HG02642 (cell line): ENCODE data around the gene POLR1C.
"Not testable (repeated sequence)": the region's sequence is repeated elsewhere in the genome, so short reads cannot be mapped to it uniquely, and the experiment has no call there.

Experiments
- ATAC-seq: cut with Tn5 transposase; IDR thresholded peaks from one replicate; pipeline ENCODE4 v1.9.1; 2021; ENCODE audit warnings: mild to moderate bottlenecking; ENCODE audit not compliant: unreplicated experiment, poor library complexity

The POLR1C gene

DNA sequence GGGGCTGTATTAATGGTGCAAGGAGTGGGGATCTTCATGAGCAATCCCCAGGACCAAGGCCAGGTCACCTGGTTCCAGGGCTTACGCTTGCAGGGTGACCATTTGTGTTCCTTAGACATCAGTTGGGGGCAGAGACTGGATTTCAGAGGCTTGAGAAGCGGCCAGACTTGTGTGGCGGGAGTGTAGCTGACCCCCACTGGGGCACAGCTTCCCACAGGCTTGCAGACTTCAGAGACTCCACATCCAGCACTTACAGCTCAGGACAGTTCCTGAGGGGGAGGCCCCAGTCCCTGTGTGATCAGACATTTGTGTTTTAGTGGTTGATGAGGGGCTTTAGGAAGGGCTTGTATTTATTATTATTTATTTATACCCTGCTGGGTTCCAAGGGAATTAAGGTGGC, 24.2 kb upstream of the POLR1C start:
- no peak for ATAC-seq

DNA sequence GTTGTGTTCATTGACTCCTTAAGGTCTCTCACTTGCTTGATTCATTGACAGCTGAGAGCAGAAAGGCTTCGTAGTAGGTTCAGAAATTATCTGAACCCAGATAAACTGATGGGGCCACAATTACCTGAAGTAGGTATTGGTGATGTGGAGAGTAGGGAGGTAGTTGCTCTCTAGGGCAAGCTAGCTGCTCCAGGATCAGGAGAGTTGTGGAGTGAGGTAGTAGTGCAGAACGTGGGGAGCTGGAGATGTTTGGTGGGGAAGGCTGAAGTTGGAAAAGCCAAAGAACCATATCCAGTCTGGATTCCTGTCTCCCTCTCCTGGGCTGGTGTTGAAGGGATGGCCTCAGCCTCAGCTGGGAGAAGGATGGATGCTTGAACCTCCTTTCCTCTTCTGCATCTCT, 23.7 kb upstream of the POLR1C start:
- no peak for ATAC-seq

DNA sequence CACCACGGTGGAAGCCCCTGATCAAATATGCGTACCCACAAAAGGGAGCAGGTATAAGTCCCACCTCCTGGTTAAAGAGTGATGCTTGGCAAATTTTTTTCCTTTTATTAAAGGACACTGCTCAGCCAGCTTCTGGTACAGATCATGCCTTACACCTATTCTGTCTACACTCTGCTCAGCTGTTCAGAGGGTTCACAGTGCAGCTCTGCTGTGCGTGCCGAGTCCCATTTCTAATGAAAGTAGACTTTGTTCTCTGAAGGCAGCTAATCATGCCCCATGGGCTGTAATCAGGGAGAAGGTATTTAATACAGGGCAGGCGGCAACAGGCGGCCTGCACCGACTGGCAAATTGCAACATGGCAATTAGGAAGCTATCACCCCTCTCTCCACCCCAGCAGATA, 23.1 kb upstream of the POLR1C start:
- no peak for ATAC-seq

DNA sequence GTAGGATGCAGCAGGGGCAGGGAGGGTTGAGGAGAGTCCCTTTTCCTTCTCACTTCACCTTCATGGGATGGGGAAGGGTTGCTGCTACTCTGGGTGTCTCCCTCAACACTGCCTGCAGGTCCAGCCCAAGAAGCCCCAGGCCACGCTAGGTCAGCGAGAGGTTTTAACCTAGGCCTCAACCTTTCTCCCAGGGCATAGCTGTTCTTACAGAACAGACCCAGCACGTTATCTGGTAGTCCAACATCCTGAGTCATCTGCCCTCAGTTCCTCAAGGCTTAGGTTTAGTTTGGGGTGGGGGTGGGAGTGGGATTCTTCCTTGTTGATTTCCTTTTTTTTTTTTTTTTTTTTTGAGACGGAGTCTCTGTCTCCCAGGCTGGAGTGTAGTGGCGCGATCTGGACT, 22.6 kb upstream of the POLR1C start:
- ATAC-seq: no peak

DNA sequence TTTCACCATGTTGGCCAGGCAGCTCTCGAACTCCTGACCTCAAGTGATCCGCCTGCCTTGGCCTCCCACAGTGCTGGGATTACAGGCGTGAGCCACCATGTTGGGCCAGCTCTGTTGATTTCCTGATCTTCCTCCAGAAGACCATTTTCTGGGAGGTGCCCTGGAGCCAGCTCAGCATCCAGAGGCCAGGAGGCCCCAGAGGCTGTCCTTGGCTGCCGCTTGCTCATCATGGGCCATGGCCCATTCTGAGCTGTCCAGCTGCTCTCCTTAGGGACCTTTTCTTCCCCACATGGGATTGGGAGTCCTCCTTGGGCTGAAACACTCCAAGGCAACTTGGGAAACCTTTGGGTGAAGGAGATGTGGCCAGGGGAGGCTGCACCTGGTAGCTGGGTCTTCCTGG, 22.1 kb upstream of the POLR1C start:
- ATAC-seq: no peak

DNA sequence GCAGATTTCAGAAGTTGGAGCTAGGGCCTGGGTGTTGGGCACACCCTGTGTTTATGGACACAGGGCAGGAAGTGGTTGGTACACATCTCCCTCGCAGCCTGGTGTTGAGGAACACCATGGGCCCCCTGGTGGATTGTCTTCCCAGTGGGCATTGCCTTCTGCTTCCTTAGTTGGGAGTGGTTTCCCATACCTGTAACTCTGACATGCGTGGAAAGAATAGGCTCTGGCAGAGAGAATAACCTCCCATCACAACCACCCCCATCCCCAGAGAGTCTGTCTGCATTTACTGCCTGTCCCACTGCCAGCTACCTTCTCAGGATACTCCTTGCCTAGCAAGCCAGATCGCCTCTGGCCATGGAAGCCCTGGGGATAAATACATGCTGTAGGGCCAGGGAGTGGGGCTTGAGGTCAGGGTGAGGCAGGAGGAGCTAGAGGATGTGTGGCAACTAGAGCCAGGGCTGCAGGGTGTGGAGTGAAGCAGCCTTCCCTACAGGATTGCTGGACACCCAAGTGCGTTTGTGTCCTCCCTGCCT, 21.4 kb upstream of the POLR1C start:
- no peak for ATAC-seq

DNA sequence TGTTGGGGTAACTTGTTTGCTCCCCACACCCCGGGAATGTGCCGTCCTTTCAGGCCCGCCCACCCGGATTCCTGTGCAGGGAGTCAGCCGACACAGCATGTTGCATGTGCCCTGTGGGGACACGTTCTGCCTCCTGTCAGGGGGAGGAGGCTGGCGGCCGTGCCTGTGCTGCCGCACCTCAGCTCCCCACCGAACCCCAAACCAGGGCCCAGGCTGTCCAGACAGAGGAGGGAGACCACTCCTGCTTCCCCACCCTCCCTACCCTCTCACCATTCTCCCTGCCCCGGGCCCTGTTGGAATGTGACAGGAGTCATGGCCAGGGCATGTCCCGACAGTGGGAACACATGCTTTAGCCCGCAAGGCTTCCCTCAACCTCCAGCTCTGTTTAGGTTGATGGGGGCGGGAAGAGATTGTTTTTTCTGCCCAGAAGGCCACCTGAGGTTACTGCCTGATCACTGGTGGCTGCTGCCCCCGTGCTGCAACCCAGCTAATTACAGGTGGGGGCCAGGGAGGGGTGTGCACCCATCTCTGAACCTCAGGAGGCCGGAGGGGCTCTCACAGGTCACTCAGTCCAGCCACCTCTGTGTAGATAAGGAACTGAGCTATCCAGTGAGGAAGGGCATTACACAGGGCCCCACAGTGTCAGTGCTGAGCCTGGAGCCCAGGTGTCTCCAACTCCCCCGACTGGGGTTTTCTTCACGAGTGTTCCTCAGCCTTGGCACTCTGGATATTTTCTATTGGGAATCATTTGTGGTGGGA, 20.3 kb upstream of the POLR1C start:
- ATAC-seq: no peak

DNA sequence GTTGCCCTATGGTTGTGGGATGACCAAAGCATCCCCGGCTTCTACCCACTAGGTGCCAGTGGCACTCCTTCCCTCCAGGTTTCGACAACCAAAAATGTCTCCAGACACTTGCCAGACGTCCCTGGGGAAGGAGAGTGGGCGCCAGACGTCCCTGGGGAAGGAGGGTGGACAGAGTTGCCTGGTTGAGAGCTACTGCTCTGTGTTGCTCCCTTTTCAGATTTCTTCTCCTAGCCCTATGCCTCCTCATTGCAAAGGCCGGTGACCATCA, 19.8 kb upstream of the POLR1C start:
- ATAC-seq: no peak

DNA sequence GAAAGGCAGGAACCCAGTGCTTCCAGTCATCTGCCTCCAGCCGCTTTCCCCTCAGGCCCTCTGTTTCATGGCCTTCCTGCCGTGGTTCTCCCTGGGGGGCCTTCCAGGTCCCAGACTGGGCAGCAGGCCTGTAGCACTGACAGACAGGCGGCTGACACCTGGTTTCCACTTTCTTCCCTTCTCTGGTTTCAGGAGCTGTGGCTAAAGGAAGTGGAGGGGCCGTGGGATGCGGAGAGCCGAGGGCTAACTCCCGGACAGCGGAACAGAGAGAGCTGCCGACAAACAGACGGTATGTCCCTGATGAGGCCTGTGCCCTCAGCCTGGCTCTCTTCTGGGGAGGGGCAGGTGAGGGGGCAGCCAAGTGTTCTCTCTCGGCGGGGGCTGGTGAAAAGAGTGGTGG, 19.2 kb upstream of the POLR1C start:
- no peak for ATAC-seq

DNA sequence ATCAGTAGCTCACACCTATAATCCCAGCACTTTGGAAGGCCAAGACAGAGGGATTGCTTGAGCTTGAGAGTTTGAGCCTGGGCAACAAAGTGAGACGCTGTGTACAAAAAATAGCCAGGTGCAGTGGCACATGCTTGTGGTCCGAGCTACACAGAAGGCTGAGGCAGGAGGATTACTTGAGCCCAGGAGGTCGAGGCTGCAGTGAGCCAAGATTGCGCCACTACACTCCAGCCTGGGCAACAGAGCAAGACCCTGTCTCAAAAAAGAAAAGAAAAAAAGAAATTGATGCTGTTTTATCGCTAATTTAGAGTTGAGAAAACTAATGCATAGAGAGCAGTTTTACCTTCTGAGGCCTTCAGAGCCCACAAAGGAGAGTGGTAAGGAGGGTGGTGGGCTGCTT, 18.6 kb upstream of the POLR1C start:
- ATAC-seq: not testable (repeated sequence)

DNA sequence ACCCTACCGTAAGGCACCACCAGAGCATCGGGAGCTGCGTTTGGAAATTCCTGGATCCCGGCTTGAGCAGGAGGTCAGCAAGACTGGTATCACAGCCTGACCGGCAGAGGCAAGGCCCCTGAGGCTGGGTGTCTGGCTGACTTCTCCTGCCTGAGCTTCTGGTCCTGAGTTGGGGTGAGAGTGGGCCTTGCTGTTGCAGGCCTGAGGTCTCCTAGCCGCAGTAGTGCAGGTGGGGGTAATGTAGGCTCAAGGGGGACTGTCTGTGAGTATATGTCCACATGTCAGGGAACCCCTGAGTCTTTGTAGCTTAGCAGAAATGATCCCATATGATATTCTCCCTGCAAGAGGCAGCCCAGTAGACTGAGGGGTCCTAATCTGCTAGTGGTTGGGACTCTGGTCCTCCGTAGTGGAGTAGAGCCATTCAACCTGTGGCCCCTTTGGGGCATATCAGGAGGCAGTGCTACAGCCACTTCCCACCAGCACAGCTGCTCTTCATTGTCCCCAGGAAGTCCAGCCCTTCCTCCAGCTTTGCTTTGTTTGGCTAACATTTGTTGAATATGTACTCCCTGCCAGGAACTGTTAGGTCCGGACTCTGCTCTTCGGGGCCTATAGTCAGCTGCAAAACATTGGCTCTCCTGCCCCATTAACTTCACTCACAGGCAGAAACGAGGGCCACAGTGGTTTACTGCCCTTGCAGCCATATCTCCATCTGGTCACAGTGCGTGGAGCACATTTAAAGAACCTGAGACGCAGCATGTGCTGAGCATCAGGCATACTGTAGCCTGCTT, 17.7 kb upstream of the POLR1C start:
- ATAC-seq: no peak

DNA sequence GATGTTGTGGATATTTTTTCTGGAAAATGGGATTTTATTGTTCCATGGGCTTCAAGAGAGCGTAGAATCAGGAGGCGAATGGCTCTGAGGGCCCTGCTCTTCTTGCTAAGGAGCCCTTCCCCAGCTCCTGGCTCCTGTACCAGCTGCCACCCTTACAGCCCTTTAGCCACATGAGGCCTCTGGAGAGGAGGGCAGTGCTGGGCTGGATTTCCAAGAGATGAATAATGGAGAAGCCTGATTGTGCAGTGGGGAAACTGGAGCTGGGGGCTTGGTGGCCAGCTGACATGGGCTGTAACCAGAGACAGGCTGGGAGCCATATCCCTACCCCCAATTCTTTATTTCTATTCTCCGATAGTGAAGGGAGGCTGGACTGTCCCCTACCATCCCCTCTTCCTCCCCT, 16.0 kb upstream of the POLR1C start:
- ATAC-seq: no peak

DNA sequence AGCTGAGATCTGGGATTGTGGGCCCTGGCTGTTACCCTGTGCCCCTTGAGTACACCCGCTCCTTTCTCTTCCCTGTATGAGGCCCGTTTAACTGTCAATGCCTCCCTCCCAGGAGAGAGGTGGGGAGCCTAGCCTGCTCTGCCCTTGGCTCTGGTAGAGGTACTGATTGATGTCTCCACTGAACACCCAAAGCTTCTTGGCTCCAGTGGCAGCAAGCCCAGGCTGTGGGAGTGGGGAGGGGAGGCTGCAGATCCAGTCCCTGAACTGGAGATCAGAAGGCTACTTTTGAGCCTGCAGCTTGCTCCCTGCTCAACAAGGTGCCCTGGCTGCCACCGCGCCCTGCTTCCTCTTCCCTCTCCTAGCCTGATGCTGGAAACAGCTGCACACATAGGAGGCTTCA, 14.2 kb upstream of the POLR1C start:
- ATAC-seq: no peak

DNA sequence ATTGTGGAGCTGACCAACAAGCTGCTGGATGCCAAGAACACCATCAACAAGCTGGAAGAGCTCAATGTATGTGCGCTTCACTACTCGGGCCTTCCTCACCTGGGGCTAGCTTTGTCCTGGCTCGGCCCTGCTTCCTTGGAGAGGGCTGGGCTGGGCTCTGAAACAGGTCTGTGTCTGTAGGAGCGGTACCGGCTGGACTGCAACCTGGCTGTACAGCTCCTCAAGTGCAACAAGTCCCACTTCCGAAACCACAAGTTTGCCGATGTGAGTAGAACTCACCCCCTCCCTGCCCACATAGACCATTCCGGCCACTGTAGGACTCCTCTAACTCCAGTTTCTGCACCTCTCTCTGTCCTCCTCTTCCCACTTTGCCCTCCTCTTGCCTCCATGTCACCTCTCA, 13.4 kb upstream of the POLR1C start:
- ATAC-seq: no peak

DNA sequence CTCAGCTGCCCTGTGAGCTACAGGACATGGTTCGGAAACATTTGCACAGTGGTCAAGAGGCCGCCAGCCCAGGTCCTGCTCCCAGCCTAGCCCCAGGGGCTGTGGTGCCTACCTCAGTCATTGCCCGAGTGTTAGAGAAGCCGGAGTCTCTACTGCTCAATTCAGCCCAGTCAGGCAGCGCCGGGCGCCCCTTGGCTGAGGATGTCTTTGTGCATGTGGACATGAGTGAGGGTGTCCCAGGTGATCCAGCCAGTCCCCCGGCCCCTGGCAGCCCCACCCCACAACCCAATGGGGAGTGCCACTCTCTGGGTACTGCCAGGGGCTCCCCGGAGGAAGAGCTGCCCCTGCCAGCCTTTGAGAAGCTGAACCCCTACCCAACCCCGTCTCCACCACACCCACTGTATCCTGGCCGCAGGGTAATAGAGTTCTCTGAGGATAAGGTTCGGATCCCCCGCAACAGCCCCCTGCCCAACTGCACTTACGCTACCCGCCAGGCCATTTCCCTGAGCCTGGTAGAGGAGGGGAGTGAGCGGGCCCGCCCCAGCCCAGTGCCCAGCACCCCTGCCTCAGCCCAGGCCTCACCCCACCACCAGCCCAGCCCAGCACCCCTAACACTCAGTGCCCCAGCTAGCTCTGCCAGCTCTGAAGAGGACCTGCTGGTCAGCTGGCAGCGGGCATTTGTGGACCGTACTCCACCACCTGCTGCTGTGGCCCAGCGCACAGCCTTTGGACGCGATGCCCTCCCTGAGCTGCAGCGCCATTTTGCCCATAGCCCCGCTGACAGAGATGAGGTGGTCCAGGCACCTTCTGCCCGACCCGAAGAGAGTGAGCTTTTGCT, 11.9 kb upstream of the POLR1C start:
- ATAC-seq: no peak

DNA sequence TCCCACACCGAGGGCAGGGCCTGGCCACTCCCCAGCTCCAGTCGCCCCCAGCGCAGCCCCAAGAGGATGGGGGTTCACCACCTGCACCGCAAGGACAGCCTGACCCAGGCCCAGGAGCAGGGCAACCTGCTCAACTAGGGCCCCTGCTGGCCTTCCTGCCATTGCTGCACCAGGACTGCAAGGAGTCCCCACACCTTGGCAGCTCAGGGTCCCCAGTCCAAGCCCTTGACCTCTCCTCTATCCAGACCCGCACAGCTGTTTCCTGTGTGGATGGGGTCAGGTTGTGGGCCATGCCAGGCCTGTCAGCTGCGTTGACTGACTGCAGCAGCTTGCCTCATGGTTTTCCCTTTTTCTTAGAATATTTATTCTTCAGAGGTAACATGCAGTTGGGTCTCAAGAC, 11.2 kb upstream of the POLR1C start:
- ATAC-seq: no peak

DNA sequence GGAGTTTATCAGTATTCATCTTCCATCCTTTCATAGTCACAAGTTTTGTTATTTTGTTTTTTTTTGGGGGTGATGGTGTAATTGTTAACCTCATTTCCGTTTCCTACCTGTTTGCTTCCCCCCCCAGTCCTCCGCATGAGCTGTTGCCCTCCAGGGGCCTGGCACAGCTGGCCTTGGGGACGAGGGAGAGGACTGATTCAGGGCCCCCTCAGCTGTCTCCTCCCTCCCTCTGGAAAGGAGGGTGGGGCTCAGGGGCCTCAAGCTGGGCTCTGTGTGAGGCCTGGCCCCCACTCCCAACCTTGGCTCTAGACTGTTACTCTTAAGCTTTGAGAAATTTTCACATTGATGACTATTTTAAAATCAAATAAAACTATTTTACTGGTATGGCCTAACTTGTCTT, 10.7 kb upstream of the POLR1C start:
- ATAC-seq: no peak

DNA sequence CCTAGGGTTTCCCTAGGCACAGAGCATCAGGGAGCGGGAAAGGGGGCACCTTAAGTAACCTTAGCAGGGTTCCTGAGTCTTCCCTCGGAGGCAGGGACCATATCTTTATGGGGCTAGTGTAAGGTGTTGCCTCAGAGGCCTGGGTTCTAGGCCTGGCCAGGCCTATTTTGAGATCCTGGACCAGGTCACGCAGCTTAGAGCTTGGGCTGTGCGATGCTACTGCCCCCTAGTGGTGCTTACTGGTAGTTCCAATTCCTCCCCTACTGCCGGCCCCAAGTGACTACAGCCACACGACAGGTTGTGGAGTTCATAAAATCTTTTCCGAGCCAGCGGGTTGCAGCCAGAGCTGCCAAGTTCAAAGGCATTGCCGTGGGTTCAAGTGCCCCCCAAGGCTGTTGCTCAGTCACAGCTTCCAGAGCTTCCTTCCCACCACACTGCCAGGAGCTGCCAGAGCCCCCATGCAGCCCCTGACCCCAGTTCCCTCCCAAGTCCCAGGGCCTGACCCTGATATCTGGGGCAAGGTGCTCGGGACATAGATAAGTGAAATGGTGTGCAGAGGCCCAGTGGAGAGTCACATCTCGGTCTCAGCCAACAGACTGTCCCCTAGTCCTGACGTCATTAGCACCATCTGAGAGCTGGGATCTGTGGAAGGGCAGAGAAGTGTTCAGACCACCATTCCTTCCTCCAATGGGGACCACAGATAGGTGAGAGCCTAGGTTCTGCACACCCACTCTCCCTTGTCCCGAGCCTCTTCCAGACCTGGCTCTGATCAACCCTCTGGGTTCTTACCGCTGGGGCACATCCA, 10.0 kb upstream of the POLR1C start:
- peak; percentile 55 for ATAC-seq

DNA sequence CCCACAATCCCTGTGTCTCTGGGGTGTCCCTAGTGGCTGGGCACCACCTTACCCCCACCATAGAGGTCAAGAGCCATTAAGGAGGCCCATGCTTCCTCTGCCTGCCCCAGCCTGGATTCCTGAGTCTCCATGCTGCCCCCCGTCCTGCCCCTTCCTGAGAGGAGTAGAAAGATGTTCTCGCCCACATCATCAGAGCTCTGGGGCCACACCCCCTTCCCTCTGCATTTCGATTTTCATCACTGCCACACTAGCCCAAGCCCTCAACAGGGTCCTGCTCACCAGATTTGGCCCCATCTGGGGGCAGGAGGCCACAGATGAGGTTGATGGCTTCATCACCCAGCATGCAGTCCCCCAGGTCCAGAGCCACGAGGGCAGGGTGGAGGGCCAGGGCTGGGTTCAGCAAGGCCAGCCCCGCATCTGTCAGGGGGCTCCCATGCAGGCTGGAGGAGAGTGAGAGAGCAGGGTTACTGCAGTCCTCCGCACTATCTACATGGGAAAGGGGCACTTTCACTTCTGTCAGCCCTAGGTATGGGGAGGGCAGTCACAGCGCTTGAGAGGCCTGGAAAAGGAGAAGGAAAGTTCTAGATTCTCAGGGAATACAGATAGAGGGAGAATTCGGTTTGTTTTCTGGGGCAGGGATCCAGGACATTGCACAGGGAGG, 8.3 kb upstream of the POLR1C start:
- no peak for ATAC-seq
